Measurements from ENCODE around the gene MOB3A.
"Not testable (repeated sequence)": the region's sequence is repeated elsewhere in the genome, so short reads cannot be mapped to it uniquely, and the experiment has no call there.

Gene MOB3A

DNA sequence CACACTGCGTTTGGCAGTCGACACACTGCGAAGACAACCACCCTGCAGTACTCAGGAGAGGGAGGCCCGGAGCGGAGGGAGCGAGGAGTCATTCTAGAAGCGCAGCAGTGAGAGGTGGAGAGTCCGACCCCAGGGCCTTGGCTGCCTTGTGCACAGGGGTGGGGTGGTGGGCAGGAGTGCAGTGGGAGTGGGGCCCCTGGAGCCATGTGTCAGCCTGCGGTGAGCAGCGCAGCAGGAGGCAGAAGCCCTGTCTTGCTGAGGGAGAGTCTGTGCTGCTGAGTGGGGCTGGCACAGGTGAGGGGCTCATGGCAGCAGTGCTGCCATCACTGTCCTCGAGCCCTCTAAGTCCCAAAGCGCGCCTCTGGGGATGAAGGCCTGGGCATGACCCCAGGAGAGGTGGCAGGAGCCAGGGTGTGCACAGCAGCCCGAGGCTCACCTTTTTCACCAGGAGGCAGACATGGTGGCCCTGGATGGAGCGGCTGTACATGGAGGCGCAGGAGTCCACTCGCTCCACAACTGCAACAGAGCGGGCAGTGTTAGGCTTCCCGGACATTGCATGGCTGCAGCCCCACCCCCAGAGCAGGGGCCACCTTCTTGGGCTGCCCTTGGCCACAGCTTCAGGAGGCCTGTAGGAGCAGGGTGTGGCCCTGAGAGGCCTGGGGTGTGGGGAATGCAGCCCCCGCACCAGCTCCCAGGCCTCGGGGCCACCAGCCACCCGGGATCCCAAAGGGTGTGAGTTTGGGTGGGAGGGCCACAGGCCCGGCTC, 12.3 kb upstream of the MOB3A start:
- DNase-seq, result no peak

DNA sequence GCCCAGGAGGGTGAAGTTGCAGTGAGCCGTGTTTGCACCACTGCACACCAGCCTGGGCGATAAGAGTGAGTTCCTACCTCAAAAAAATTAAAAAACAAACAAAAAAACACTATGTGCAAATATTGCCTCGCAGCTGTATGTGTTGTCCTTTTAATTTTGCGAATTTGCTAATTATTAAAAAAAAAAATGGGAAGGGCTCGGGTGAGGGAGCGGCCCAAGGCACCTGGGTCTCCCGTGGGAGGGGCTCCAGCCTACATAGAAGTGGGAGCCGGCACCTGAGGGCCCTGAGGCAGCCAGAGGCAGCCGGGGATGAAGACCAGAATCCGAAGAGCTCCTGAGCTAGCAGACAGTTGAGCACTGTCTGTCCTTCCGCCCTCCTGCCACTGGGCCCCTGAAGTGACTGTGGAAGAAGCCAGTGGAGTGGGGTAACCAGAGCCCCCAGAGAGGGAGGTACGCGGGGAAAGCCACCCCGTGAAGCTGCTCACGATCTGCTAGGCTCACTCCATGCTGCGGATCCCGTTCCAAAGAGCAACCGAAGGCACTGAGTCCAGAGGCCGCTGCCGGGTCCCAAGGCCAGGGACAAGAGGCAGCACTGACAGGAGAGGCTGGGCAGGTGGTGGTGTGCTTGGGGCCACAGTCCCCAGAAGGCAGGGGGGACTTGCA, 7.0 kb upstream of the MOB3A start:
- DNase-seq, result no peak

DNA sequence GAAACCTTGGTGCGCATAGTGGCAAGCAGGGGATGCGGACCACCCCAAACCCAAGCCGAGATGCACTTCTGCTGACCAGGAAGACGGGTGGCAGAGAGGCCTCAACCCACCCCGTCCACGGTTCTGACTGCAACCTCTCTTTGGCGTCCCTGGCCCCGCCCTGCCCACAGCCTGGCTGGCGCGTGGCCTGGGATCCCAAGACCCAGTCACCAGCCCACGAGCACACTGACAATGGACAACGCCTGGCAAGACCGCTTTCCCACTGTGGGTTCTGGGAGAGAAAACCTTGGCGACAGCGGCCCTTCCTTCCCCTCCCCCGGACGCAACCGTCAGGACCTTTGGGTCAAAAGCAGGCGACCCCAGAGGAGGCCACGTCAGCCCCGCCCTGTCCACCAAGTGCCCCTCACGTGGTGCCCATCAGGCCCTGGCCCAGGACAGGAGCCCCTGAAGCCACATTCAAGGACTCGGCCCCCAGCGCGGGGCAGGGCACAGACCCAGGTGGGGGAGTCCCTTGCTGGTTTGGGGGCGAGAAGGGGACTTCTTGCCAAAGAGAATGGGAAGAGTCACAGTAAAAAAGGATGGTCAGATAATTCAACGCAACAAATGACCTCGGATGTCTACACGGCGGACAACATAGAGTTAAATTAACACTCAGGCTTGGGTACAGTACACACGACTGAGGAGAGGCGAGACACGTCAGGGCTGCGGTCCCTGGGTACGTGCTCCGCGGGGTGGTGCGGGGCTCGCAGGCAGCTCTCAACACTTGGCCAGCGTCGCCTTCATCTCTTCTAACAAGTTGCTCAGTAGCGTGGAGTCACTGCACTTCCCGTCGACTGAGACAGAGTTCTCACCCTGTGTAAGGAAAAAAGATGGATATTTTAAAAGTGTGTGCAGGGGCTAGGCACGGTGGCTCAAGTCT, 5.5 kb upstream of the MOB3A start:
- DNase-seq, result no peak

DNA sequence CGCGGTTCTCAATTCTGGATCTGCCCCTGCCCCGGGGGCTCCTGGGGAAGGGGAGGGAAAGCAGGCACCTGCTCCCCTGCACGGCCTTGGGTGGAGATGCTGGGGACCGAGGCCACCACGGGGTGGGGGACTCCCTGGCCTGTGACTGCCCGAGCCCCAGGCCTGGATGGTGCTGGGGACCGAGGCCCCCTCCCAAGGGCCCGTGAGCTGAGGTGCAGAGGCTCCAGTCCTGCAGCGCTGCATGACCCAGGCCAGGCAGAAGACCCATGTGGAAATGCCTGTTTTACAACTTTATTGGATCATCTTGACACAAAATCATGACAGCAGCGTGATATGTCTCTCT, 4.6 kb upstream of the MOB3A start:
- no peak for DNase-seq

DNA sequence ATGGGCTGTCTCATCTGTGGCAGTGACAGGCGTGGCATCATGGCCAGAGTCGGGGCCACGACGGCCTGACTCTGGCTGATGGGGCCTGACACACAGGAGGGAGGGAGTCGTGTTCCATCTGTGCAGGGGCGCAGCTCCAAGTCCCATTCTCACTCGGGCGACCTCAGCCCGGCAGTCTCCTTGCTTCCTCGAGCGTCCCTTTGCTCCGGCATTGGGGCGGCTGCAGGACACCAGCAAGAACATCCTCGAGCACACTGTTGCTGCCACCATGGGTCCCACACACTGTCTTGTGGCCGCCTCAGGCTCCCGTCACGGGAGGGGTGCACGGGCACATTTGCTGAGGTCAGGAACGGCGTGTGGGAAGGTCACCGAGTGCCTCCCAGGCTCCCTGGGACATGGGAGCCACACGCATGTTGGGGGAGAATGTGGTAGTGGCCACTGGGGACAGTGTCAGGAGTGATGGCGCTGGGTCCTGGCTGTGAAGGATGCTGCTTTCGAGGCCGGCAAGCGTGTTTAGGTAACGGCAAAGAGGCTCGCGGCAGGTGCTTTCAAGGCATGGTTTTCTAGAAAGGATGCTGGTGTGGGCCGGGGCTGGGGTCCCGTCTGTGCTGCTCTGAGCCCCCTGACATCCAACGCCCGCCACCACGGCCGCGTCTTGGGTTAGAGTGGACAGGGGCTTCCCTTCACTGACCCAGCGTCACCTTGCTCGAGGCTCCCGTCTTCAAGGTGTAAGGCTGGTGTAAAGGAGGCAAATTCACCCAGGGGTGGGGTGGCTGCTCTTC, 4.0 kb upstream of the MOB3A start:
- no peak for DNase-seq

DNA sequence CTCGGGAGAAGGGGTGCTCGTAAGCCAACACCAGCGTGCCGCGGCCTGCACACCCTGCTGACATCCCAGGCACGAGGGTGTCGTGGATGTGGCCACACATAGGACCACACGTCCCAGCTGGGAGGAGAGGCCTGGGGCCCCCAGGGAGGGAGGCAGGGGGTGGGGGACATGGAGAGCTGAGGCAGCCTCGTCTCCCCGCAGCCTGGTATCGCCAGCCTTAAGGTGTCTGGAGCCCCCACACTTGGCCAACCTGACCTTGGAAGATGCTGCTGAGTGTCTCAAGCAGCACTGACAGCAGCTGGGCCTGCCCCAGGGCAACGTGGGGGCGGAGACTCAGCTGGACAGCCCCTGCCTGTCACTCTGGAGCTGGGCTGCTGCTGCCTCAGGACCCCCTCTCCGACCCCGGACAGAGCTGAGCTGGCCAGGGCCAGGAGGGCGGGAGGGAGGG, 3.0 kb upstream of the MOB3A start:
- no peak for DNase-seq

DNA sequence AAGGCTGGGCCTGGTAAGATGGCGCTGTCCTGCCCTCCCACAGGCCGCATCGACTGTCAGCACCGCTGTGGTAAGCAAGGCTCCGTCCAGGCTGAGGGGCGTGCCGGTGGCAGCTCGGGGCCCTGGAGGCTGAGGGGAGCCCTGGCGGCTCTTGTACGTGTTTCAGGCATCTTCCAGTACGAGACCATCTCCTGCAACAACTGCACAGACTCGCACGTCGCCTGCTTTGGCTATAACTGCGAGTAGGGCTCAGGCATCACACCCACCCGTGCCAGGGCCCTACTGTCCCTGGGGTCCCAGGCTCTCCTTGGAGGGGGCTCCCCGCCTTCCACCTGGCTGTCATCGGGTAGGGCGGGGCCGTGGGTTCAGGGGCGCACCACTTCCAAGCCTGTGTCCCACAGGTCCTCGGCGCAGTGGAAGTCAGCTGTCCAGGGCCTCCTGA, 1.8 kb upstream of the MOB3A start:
- no peak for DNase-seq

DNA sequence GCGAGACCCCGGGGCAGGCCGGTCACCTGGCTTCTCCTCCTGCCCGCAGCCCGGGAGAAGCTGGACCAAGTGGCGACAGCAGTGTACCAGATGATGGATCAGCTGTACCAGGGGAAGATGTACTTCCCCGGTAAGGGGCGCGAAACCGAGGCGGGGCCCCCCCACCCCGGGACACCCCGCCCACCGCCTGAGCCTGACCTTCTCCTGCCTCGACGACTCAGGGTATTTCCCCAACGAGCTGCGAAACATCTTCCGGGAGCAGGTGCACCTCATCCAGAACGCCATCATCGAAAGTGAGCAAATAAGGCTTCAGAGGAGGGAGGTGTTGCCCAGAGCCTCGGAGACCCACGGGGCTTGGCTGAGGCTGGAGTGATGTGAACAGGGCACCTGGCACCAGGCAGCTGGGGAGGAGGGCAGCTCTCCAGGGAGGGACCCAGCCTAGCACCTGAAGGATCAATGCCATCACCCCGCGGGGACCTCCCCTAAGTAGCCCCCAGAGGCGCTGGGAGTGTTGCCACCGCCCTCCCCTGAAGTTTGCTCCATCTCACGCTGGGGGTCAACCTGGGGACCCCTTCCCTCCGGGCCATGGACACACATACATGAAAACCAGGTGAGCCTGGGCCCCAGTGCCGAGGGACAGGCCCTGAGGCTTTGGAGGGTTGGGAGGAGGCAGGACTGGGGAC, 1.2 kb upstream of the MOB3A start:
- no peak for DNase-seq

DNA sequence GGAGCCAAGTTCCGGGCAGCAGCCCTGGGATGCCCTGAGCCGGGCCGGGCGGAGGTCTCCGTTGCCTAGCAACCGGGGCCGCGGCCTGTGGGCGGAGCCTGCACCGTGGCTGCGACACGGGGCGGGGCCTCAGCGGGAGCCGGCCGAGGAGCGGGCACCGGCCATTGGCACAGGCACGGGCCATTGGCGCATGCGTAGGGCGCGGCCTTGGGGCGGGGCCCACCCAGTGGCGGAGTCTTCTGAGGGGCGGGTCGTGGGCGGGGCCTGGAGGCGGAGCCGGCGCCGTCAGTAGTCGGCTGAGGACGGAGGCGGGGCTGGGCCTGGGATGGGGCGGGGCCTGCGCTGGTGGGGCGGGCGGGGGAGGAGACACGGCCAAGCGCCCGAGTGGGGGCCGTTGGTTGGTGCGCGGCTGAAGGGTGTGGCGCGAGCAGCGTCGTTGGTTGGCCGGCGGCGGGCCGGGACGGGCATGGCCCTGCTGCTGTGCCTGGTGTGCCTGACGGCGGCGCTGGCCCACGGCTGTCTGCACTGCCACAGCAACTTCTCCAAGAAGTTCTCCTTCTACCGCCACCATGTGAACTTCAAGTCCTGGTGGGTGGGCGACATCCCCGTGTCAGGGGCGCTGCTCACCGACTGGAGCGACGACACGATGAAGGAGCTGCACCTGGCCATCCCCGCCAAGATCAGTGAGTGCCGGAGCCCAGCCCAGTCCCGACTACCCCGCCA, 515 bp upstream of the MOB3A start, which contains the start of gene IZUMO4:
Gene IZUMO4, plus strand, starts transcription at position 436 of the 723 bp plus-strand sequence. Its CDS starts 31 bp downstream, at position 467.
- peak; percentile 95 for DNase-seq

DNA sequence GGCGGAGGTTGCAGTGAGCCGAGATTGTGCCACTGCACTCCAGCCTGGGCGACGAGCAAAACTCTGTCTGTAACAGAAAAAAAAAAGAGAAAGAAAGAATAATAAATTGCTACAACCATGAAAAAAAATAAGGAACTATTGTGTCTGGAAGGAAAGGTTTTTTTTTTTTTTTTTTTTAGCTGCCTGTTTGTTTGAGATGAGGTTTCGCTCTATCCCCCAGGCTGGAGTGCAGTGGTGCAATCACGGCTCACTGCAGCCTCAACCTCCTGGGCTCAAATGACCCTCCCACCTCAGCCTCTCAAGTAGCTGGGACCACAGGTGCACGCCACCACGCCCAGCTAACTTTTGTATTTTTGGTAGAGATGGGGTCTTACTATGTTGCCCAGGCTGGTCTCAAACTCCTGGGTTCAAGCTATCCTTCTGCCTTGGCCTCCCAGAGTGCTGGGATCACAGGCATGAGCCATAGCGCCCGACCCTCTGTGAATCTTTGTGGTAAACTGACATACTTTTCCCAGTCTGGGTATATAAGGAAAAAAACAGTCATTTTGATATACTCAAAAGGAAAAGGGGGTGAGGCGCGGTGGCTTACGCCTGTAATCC, 4.1 kb downstream of the MOB3A start:
- DNase-seq, result not testable (repeated sequence)

DNA sequence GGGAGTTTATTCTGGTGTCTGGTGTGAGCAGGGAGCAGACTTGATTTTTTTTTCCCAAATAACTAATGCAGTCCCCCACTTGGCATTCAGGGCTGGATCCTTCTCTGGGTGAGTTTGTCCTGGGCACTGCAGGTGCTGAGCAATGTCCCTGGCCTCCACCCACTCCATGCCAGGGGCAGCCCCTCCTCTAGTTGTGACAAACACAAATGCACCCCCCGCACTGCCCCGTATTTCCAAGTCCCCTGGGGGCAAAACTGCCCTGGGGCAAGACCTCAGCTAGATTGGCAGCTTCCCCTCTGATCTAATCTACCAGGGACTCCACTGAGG, 6.4 kb downstream of the MOB3A start:
- no peak for DNase-seq

DNA sequence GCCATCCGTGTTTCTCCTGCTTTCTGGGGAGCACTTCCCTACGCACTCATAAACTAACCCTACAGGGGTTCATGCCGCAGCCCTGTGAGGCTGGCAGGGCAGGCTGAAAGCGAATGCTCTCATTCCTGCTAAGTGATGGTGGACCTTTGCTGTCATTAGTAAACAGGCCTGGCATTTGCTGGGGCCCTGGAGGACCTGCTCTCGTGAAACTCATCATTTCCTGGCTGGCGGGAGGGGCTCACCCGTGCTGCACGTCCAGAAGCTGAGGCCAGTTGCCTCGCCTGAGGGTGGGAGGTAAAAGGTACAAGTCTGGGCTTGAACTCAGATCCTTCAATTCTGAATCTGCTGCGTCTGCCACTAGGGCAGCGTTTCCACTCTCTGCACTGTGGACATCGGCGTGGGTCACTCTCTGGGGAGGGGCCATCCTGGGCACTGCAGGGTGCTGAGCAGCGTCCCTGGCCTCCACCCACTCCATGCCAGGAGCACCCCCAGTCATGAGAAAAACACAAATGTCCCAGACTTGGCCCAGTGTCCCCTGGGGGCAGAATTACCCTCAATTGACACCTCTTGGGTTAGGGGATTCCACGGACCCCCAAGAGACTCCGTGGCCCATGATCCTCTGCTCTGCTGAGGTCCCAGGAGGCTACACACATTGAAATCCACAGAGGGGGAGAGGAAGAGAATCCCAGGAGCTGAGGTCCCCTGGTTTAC, 7.0 kb downstream of the MOB3A start:
- DNase-seq, result no peak

DNA sequence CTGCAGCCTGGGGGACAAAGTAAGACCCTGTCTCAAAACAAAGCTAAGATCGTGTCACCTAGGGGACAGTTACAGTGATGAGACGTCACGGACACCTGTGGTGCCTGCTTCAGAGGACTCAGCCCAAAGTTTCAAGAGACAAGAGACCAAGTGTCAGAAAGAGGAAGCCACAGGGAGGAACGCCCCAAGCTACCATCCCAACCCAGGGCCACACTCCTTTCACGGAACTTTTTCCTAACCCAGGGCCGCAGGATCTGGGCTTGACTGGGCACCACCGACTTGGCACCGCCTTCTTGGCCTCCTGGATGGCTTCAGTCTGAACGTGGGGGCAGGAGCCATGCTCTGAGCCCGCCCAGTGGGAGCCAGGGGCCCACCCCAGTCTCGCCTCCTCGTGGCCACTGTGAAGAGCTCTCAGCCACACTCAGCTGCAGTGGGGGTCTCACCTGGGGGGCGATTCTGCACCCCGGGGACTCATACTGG, 8.5 kb downstream of the MOB3A start:
- peak; percentile 61 for DNase-seq

DNA sequence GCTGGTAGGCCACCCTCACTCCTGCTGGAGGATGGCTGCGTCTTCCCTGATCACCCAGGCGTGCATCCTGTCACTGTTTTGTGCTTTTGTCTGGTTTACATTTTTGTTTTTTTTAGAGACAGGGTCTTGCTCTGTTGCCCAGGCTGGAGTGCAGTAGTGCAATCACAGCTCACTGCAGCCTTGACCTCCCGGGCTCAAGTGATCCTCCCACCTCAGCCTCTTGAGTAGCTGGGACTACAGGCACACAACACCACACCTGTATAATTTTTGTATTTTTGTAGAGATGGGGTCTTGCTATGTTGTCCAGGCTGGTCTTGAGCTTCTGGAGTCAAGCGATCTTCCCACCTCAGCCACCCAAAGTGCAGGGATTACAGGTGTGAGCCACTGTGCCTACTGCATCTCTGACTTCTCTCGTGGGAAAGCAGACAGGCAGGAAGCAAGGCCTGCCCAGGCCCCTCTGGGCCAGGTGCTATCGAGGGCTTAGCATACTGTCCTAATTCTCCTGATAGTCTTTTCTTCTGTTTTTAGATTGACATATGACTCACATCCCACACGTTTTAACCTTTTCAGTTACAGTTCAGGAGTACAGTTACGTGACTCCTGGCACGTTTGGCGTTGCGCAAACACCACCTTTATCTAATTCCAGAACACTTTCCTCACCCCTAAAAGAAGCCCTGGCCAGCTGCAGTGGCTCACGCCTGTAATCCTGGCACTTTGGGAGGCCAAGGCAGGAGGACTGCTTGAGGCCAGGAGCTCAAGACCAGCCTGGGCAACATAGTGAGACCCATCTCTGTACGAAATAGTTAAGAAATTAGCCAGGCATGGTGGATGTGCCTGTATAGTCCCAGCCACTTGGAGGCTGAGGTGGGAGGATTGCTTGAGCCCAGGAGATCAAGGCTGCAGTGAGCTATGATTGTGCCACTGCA, 9.2 kb downstream of the MOB3A start:
- DNase-seq, result not testable (repeated sequence)

DNA sequence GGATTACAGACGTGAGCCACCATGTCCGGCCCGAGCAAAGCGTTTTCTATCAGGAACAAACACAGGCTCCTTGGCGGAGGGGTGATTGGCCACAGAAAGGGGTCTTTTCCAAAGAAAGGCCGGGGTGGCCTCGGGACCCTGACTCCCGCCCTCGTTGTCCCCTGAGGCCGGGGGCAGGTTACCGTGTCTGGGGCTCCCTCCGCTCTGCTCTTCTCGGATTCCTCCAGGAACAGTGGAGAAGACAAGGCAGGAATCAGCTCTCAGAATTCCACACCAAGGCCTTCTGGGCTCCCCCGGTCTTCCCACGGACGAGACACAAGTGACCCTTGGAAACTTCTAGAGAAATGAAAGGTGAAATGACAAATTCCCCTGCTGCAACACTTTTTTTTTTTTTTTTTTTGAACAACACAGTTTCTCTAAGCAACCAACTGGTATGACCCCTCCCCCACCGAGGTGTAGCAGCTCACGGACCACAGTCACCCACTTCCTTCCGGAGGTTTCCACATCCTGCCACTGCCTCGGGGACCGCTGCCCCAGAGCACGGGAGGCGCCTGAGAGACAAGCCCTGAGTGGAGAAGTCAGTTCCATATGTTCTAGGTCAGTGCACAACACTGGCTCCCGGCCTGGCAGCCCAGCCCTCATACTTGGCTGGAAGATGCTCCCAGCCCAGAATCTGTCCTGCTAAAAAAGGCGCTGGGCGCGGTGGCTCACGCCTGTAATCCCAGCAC, 11.0 kb downstream of the MOB3A start:
- DNase-seq, result peak; percentile 98

DNA sequence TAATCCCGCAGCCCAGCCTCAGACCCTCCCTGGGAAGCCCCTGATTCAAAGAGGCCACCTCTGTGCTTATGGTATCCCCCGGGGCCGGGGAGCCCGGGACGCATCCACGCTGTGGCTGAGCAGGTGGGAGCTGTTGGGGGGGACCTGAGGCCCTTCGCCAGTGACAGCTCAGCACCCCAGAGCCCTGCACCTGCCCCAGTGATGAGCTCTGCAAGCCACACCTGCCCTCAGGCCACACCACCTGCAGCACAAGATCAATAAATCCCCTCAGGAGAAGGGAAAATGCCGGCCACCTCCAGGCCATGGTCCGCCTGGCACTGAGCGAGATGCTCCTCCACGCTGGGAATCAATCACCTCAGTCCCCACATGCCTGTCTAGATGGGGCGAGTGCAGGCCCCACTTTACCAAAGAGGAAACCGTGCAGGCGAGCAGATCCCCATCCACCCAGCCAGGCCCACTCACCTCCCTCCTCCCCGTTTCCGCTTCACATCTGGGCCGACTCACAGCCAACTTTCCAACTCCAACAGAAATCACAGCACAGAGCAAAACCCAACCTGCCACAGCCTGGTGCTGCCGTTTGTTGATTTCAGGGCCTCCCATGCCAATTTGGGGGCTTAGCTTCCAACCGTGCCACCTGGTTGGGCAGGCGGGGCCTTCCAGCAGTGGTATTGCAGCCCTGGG, 12.8 kb downstream of the MOB3A start:
- peak; percentile 26 for DNase-seq
